Endothelial cell of umbilical vein (primary cell): ENCODE results near the gene PPFIBP2. TPM values are rescaled to one million over a fixed set of nuclear protein-coding genes. Genes with fewer than 3 reads are reported as not detected.

ENCODE experiments used
- BruUV-seq: library from RNA; stranded (reverse); fragments of 400-500 nt; replicated peaks from 2 replicates; lab custom pipeline; 2021; lab: Mats Ljungman, UMichigan
- CTCF ChIA-PET: fragments of 300-600, 350-600 bp; sonication (Branson Sonifier 250); formaldehyde crosslinking; loops from one replicate; lab custom pipeline; 2021; ENCODE audit warnings: antibody characterized with exemption, inconsistent platforms; lab: Charles Lee
- POLR2A ChIA-PET: fragments of 300-600, 350-600 bp; sonication (Branson Sonifier 250); formaldehyde crosslinking; loops from one replicate; lab custom pipeline; 2021; ENCODE audit warnings: antibody characterized with exemption, inconsistent platforms; lab: Charles Lee
- DNase-seq: peaks from one replicate; pipeline ENCODE4 v3.0.0-alpha.2; 2011; ENCODE audit warnings: low read depth, low spot score
- FAIRE-seq: peaks from 2 replicates; lab custom pipeline; 2011; peaks lifted over from hg19 to GRCh38; lab: Jason Lieb, UNC
- H2AFZ ChIP-seq: 2 replicates; pipeline ENCODE4 v1.6.0; 2012; ENCODE audit warnings: low read depth, low read length, control low read depth, inconsistent platforms
- H3K27ac ChIP-seq: 2 replicates; pipeline ENCODE4 v1.5.1; 2011; ENCODE audit warnings: low read depth, mild to moderate bottlenecking, control low read depth, low read length, moderate library complexity; ENCODE audit not compliant: insufficient read depth
- H3K27me3 ChIP-seq, 2 experiments: 2 replicates each; pipeline versions ENCODE4 v1.6.0 to v1.6.1; 2011; ENCODE audit warnings: low read length in 2 of 2, mixed read lengths in 1 of 2; ENCODE audit not compliant: control insufficient read depth in 2 of 2, insufficient read depth in 2 of 2
- H3K36me3 ChIP-seq, 2 experiments: 2 replicates in 1 of 2; 3 replicates in 1 of 2; pipeline ENCODE4 v1.5.1; 2011; ENCODE audit warnings: low read length in 2 of 2, mild to moderate bottlenecking in 1 of 2, moderate library complexity in 1 of 2; ENCODE audit not compliant: control insufficient read depth in 2 of 2, insufficient read depth in 2 of 2; ENCODE audit errors: extremely low read depth in 1 of 2
- H3K4me1 ChIP-seq: 3 replicates; pipeline ENCODE4 v1.5.1; 2011; ENCODE audit warnings: mild to moderate bottlenecking, low read length; ENCODE audit not compliant: control insufficient read depth, insufficient read depth; ENCODE audit errors: extremely low read depth
- H3K4me2 ChIP-seq: 2 replicates; pipeline ENCODE4 v1.6.1; 2011; ENCODE audit warnings: low read length, control low read depth, mixed read lengths; ENCODE audit not compliant: insufficient read depth
- H3K4me3 ChIP-seq, 3 experiments: fragments of 200-600 bp in 1 of 3; sonication (generic), shearing (Covaris generic) in 1 of 3; replicated peaks in 1 of 3; 2 replicates each; pipeline ENCODE4 v1.5.1; 2011 to 2016; ENCODE audit warnings: control low read depth in 3 of 3, low read length in 3 of 3, mild to moderate bottlenecking in 2 of 3, inconsistent platforms in 1 of 3, low read depth in 1 of 3, moderate library complexity in 1 of 3; ENCODE audit not compliant: insufficient read depth in 1 of 3
- H3K79me2 ChIP-seq: 2 replicates; pipeline ENCODE4 v1.6.0; 2012; ENCODE audit warnings: low read length, inconsistent platforms; ENCODE audit not compliant: control insufficient read depth, insufficient read depth
- H3K9ac ChIP-seq: replicated peaks from 2 replicates; pipeline ENCODE3; 2011; ENCODE audit warnings: low read length, control low read depth; ENCODE audit not compliant: insufficient read depth; ENCODE audit errors: extremely low read depth
- H3K9me1 ChIP-seq: replicated peaks from 3 replicates; pipeline ENCODE4 v1.6.0; 2011; ENCODE audit warnings: mild to moderate bottlenecking, low read length; ENCODE audit not compliant: control insufficient read depth, insufficient read depth; ENCODE audit errors: extremely low read depth
- H3K9me3 ChIP-seq: replicated peaks from 2 replicates; pipeline ENCODE4 v1.5.1; 2012; ENCODE audit warnings: low read length, inconsistent platforms; ENCODE audit not compliant: control insufficient read depth, insufficient read depth
- H4K20me1 ChIP-seq: replicated peaks from 2 replicates; pipeline ENCODE3; 2011; ENCODE audit warnings: mild to moderate bottlenecking, low read length; ENCODE audit not compliant: control insufficient read depth, insufficient read depth; ENCODE audit errors: extremely low read depth
- EZH2 ChIP-seq: IDR thresholded peaks from 2 replicates; pipeline ENCODE4 v1.6.1; 2012; ENCODE audit warnings: borderline replicate concordance, low read depth, mild to moderate bottlenecking, moderate library complexity, low read length, inconsistent platforms; ENCODE audit not compliant: severe bottlenecking
- FOS ChIP-seq: IDR thresholded peaks from 2 replicates; pipeline ENCODE4 v1.6.1; 2011; ENCODE audit warnings: mild to moderate bottlenecking, low read length, moderate library complexity, borderline replicate concordance; ENCODE audit not compliant: insufficient read depth
- GATA2 ChIP-seq: IDR thresholded peaks from 2 replicates; pipeline ENCODE4 v1.7.0; 2011; ENCODE audit warnings: low read depth, mild to moderate bottlenecking, moderate library complexity, mixed read lengths, low read length; ENCODE audit not compliant: insufficient read length, insufficient read depth
- JUN ChIP-seq: IDR thresholded peaks from 2 replicates; pipeline ENCODE4 v1.6.1; 2011; ENCODE audit warnings: borderline replicate concordance, low read depth; ENCODE audit not compliant: insufficient read length, insufficient read depth
- MYC ChIP-seq: IDR thresholded peaks from one replicate; pipeline ENCODE4 v1.6.1; 2011; ENCODE audit warnings: mild to moderate bottlenecking, low read depth, low read length
- POLR2A ChIP-seq: IDR thresholded peaks from 2 replicates; pipeline ENCODE4 v1.6.1; 2012; ENCODE audit warnings: low read depth, mild to moderate bottlenecking, control low read depth, low read length
- POLR2AphosphoS5 ChIP-seq: IDR thresholded peaks from 2 replicates; pipeline ENCODE4 v1.6.1; 2012; ENCODE audit warnings: low read depth, mild to moderate bottlenecking, control low read depth, low read length, moderate library complexity; ENCODE audit not compliant: insufficient read depth
- dilution Hi-C: fragments of 300-500 bp; cut with MboI; formaldehyde crosslinking; loops from one replicate; pipeline ENCODE4 v1.15.0; 2019; ENCODE audit warnings: low sequenced_read_pairs; ENCODE audit not compliant: extremely low pct_ligation_motif_present
- intact Hi-C: fragments of 100-400 bp; cut with micrococcal nuclease; formaldehyde crosslinking; loops from one replicate; pipeline ENCODE4 v1.10.0; 2022
- polyA plus RNA-seq, 4 experiments: library from polyadenylated mRNA; depleted of rRNA in 3 of 4; stranded (reverse) in 3 of 4; unstranded in 1 of 4; fragments of >200 nt; gene quantifications; 2 replicates each; pipeline versions ENCODE4 v1.2.1 to v1.2.3, GENCODE V29; 2011 to 2012; ENCODE audit warnings: missing spikeins in 1 of 4
- total RNA-seq: library from RNA; stranded (reverse); gene quantifications from 2 replicates; pipeline ENCODE4 v1.2.3, GENCODE V29; 2021
- TF ChIP-seq, protein P1 (sequence below): IDR thresholded peaks from 2 replicates; pipeline ENCODE4 v1.6.1; 2011; ENCODE audit not compliant: insufficient read depth, insufficient read length
- TF ChIP-seq, protein P2 (sequence below), 2 donors: IDR thresholded peaks; 1 replicate in 1 of 2; 2 replicates in 1 of 2; pipeline ENCODE4 v1.5.1; 2011; ENCODE audit warnings: low read length in 2 of 2, mild to moderate bottlenecking in 2 of 2, moderate library complexity in 2 of 2, control low read depth in 1 of 2, inconsistent platforms in 1 of 2, low read depth in 1 of 2; ENCODE audit not compliant: insufficient read depth in 1 of 2; ENCODE audit errors: extremely low read depth in 1 of 2

The PPFIBP2 gene
- total and polyA plus RNA-seq, 2 donors (not counting 3 experiments of a cell fraction or from before 2014, with no cell fraction given) = 1.3 to 4.0 TPM

DNA sequence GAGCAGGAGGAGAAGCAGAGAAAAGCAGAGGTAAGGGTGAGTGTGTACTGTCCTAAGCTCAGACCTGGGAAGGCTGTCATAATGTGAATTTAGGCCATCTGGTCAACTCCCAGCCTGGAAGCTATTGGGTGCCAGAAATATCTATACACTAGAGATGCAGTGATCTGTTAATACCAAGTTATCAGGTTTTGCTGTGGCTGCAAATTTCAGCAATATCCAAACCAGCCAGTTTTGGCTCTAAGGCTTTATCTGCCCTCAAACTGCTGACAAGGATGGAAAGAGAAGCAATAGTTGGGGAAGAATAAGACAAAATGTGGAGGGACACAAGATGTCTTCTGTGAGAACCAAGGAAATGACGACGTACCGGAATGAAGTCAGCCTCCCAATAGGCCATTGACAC lies 96.6 kb downstream of the PPFIBP2 start:
- intact Hi-C loops (no loop called here), dilution Hi-C loops (no loop called here)
- TF ChIP-seq POLR2A = no peak
- TF ChIP-seq EZH2 = no peak
- no peak for TF ChIP-seq MYC
- TF ChIP-seq JUN = no peak
- TF ChIP-seq, protein P1, sequence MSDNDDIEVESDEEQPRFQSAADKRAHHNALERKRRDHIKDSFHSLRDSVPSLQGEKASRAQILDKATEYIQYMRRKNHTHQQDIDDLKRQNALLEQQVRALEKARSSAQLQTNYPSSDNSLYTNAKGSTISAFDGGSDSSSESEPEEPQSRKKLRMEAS = no peak
- TF ChIP-seq POLR2AphosphoS5 = no peak
- TF ChIP-seq GATA2 = no peak
- no peak for TF ChIP-seq FOS
- no TSS peak for BruUV-seq
- no peak overlapping the region for H3K4me3 ChIP-seq
- no peak overlapping the region for H3K4me2 ChIP-seq
- H3K9ac ChIP-seq = no peak overlapping the region
- H3K27me3 ChIP-seq = no peaks in the 10 kb centered on the region
- H4K20me1 ChIP-seq = no peaks in the 10 kb centered on the region
- H3K4me1 ChIP-seq = peaks cover 11% of the 10 kb centered on the region
- no peaks in the 10 kb centered on the region for H3K9me3 ChIP-seq
- DNase-seq (no peak), FAIRE-seq (no peak)
- H3K36me3 ChIP-seq = no peaks in the 10 kb centered on the region
- H3K9me1 ChIP-seq = no peaks in the 10 kb centered on the region
- no peak overlapping the region for H3K27ac ChIP-seq
- no peaks in the 10 kb centered on the region for H3K79me2 ChIP-seq
- ChIA-PET CTCF (interaction anchor here (1.0 to 2.5 kb wide), 4 partner anchors 20 to 55 kb away, joined by 3 to 8 read pairs (median 6); no protein-coding TSS in a partner anchor), POLR2A (no interaction called here)
- no peak overlapping the region for H2AFZ ChIP-seq

- no peak overlapping the region for H3K4me2 ChIP-seq
- H3K36me3 ChIP-seq = no peaks in the 10 kb centered on the region
- no peak for DNase-seq
- TF ChIP-seq, protein P2, sequence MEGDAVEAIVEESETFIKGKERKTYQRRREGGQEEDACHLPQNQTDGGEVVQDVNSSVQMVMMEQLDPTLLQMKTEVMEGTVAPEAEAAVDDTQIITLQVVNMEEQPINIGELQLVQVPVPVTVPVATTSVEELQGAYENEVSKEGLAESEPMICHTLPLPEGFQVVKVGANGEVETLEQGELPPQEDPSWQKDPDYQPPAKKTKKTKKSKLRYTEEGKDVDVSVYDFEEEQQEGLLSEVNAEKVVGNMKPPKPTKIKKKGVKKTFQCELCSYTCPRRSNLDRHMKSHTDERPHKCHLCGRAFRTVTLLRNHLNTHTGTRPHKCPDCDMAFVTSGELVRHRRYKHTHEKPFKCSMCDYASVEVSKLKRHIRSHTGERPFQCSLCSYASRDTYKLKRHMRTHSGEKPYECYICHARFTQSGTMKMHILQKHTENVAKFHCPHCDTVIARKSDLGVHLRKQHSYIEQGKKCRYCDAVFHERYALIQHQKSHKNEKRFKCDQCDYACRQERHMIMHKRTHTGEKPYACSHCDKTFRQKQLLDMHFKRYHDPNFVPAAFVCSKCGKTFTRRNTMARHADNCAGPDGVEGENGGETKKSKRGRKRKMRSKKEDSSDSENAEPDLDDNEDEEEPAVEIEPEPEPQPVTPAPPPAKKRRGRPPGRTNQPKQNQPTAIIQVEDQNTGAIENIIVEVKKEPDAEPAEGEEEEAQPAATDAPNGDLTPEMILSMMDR (IDR thresholded peaks at IDR 0.05; ENCODE audit: extremely low read depth in 1 of 2, insufficient read depth in 1 of 2, low read depth in 1 of 2, low read length in 2 of 2) = no peak
- TF ChIP-seq EZH2 (no peak), GATA2 (no peak), JUN (no peak), FOS (no peak), POLR2AphosphoS5 (no peak), POLR2A (no peak), MYC (no peak)
- TF ChIP-seq, protein P1 = no peak
- no peak overlapping the region for H2AFZ ChIP-seq
- no peak overlapping the region for H3K27ac ChIP-seq
- H3K9ac ChIP-seq = no peak overlapping the region
- no peaks in the 10 kb centered on the region for H3K79me2 ChIP-seq
- H3K27me3 ChIP-seq = no peaks in the 10 kb centered on the region
- dilution Hi-C loops = no loop called here
- H3K4me3 ChIP-seq = no peak overlapping the region
- ChIA-PET CTCF (interaction anchor here (0.7 to 2.5 kb wide), 4 partner anchors 16 to 45 kb away, joined by 3 to 8 read pairs (median 5); no protein-coding TSS in a partner anchor), POLR2A (no interaction called here)
- H3K9me1 ChIP-seq = no peaks in the 10 kb centered on the region
- H3K9me3 ChIP-seq = no peaks in the 10 kb centered on the region
- no peaks in the 10 kb centered on the region for H4K20me1 ChIP-seq
- H3K4me1 ChIP-seq = peaks cover 3% of the 10 kb centered on the region
- FAIRE-seq = no peak
- intact Hi-C loops = no loop called here
- no TSS peak for BruUV-seq
Measured at GRCh38 chr11:7611411-7611810, 97.6 kb downstream of the PPFIBP2 start.
